ENCODE data around the gene ABCC2. TPM values are rescaled to one million over a fixed set of nuclear protein-coding genes. Genes with fewer than 3 reads are reported as not detected.

Gene ABCC2
- total RNA-seq, 2 donors from 2014 or later: 0.22 to 0.40 TPM

GRCh38 chr10:99873846-99874245 lies 91.4 kb downstream of the ABCC2 start:
- TF ChIP-seq, protein P1, sequence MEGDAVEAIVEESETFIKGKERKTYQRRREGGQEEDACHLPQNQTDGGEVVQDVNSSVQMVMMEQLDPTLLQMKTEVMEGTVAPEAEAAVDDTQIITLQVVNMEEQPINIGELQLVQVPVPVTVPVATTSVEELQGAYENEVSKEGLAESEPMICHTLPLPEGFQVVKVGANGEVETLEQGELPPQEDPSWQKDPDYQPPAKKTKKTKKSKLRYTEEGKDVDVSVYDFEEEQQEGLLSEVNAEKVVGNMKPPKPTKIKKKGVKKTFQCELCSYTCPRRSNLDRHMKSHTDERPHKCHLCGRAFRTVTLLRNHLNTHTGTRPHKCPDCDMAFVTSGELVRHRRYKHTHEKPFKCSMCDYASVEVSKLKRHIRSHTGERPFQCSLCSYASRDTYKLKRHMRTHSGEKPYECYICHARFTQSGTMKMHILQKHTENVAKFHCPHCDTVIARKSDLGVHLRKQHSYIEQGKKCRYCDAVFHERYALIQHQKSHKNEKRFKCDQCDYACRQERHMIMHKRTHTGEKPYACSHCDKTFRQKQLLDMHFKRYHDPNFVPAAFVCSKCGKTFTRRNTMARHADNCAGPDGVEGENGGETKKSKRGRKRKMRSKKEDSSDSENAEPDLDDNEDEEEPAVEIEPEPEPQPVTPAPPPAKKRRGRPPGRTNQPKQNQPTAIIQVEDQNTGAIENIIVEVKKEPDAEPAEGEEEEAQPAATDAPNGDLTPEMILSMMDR (conservative IDR thresholded peaks at IDR 0.05): no peak
- Mint-ChIP-seq H3K9me3 (no peaks in the 10 kb centered on the region), H3K4me3 (no peak overlapping the region), H3K4me1 (peaks cover 14% of the 10 kb centered on the region), H3K27ac (no peak overlapping the region), H3K36me3 (ENCODE audit: low read depth) (peaks cover 42% of the 10 kb centered on the region), H3K27me3 (ENCODE audit: insufficient read depth) (no peaks in the 10 kb centered on the region)
- Histone ChIP-seq H3K4me3 (ENCODE audit: low read length) (no peak overlapping the region), H3K27me3 (ENCODE audit: control insufficient read depth, insufficient read depth, low read length, poor library complexity, severe bottlenecking) (no peaks in the 10 kb centered on the region), H3K36me3 (ENCODE audit: control insufficient read depth, insufficient read depth, low read length) (peaks cover 45% of the 10 kb centered on the region), H3K4me1 (ENCODE audit: control insufficient read depth, insufficient read depth, low read length) (peaks cover 9% of the 10 kb centered on the region), H3K9ac (ENCODE audit: extremely low read depth, low read length, poor library complexity, severe bottlenecking) (no peak overlapping the region), H3K27ac (ENCODE audit: low read depth, low read length) (no peak overlapping the region), H3K9me3 (ENCODE audit: control insufficient read depth, low read length) (no peaks in the 10 kb centered on the region)
- peak; percentile 36 for DNase-seq
- WGBS, 2 experiments (ENCODE audit: insufficient coverage in 1 of 2, insufficient read length in 1 of 2): 97 to 100% methylated on average over 5 of the region's 5 CpGs

GRCh38 chr10:99874341-99875085 lies 92.1 kb downstream of the ABCC2 start:
- H3K4me3 ChIP-seq (ENCODE audit: low read length): no peak overlapping the region
- Mint-ChIP-seq H3K36me3 (ENCODE audit: low read depth) (peaks cover 48% of the 10 kb centered on the region), H3K27me3 (ENCODE audit: insufficient read depth) (no peaks in the 10 kb centered on the region), H3K9me3 (no peaks in the 10 kb centered on the region), H3K4me3 (no peak overlapping the region), H3K27ac (no peak overlapping the region), H3K4me1 (peaks cover 7% of the 10 kb centered on the region)
- H3K27me3 ChIP-seq (ENCODE audit: control insufficient read depth, insufficient read depth, low read length, poor library complexity, severe bottlenecking): no peaks in the 10 kb centered on the region
- H3K9me3 ChIP-seq (ENCODE audit: control insufficient read depth, low read length): no peaks in the 10 kb centered on the region
- 94 to 95% methylated on average over 7 to 9 of the region's 9 CpGs for WGBS, 2 experiments (ENCODE audit: insufficient coverage in 1 of 2, insufficient read length in 1 of 2)
- peaks cover 6% of the 10 kb centered on the region for H3K4me1 ChIP-seq (ENCODE audit: control insufficient read depth, insufficient read depth, low read length)
- TF ChIP-seq, protein P1 (conservative IDR thresholded peaks at IDR 0.05): no peak
- DNase-seq: peak; percentile 38
- H3K36me3 ChIP-seq (ENCODE audit: control insufficient read depth, insufficient read depth, low read length): peaks cover 52% of the 10 kb centered on the region
- H3K27ac ChIP-seq (ENCODE audit: low read depth, low read length): no peak overlapping the region
- no peak overlapping the region for H3K9ac ChIP-seq (ENCODE audit: extremely low read depth, low read length, poor library complexity, severe bottlenecking)

DNA sequence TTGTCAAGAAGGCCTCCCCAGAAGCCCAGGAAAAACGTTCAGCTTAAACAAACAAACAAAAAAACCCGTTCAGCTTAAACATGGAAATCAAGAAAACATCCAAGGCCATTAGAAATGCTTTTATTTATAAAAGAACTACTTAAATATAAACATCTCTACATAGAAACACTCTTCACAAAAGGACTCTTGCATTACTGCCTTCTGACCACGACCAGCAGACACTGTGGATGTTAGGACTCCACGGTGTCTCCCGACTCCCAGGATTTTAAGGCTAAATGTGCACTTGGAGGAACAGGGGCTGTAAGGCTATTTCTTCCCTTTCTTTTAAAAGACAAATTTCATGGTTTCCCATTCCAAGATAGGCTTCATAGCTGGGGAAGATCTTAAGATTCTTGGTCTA lies 93.0 kb downstream of the ABCC2 start:
- Histone ChIP-seq H3K27ac (ENCODE audit: low read depth, low read length) (no peak overlapping the region), H3K27me3 (ENCODE audit: control insufficient read depth, insufficient read depth, low read length, poor library complexity, severe bottlenecking) (no peaks in the 10 kb centered on the region), H3K36me3 (ENCODE audit: control insufficient read depth, insufficient read depth, low read length) (peaks cover 61% of the 10 kb centered on the region), H3K9ac (ENCODE audit: extremely low read depth, low read length, poor library complexity, severe bottlenecking) (no peak overlapping the region), H3K4me3 (ENCODE audit: low read length) (no peak overlapping the region), H3K4me1 (ENCODE audit: control insufficient read depth, insufficient read depth, low read length) (no peaks in the 10 kb centered on the region), H3K9me3 (ENCODE audit: control insufficient read depth, low read length) (no peaks in the 10 kb centered on the region)
- Mint-ChIP-seq H3K9me3 (no peaks in the 10 kb centered on the region), H3K36me3 (ENCODE audit: low read depth) (peaks cover 58% of the 10 kb centered on the region), H3K4me3 (no peak overlapping the region), H3K27me3 (ENCODE audit: insufficient read depth) (no peaks in the 10 kb centered on the region), H3K4me1 (no peaks in the 10 kb centered on the region), H3K27ac (no peak overlapping the region)
- TF ChIP-seq, protein P1 (conservative IDR thresholded peaks at IDR 0.05): no peak
- 94 to 100% methylated on average over 3 to 5 of the region's 5 CpGs for WGBS, 2 experiments (ENCODE audit: insufficient coverage in 1 of 2, insufficient read length in 1 of 2)
- DNase-seq: peak; percentile 5

Measured in endodermal cell (in vitro differentiated cells).